G401.6 (cell line): ENCODE measurements around the gene MYH11.
"Not testable (repeated sequence)": the region's sequence is repeated elsewhere in the genome, so short reads cannot be mapped to it uniquely, and the experiment has no call there.

ENCODE experiments used
- FAIRE-seq: peaks from 2 replicates; lab custom pipeline; 2012; peaks lifted over from hg19 to GRCh38; lab: Jason Lieb, UNC

The MYH11 gene

DNA sequence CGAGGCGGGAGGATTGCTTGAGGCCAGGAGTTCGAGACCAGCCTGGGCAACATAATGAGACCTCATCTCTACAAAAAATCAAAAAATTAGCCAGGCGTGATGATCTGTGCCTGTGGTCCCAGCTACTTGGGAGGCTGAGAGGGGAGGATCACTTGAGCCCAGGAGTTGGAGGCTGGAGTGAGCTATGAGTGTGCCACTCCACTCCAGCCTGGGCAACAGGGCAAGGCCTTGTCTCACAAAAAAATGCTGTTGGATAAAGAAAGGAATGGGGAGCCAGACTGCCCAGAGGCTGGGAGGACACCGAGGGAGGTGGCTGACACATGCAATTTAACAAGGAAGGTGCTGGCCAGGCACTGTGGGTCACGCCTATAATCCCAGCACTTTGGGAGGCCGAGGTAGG is 47.5 kb downstream of the MYH11 start:
- FAIRE-seq, result not testable (repeated sequence)

DNA sequence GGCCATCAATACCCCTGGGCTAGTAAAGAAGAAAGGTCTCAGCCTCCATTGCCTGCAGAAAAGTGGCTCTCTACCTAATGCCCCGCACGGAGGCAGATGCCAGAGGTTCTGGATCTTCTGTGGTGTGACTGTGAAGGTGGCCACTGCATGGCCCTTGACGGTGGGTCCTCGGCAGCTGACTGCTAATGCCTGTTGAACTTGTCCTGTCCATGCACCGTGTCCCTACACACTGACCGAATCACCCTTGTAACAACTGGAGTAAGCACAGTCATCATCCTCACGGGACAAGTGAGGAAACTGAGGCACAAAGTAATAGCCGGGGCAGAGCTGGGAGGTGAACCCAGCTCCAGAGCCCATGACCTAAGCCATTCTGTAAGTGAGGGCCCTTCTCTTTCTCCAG is 48.8 kb downstream of the MYH11 start:
- FAIRE-seq, result no peak

DNA sequence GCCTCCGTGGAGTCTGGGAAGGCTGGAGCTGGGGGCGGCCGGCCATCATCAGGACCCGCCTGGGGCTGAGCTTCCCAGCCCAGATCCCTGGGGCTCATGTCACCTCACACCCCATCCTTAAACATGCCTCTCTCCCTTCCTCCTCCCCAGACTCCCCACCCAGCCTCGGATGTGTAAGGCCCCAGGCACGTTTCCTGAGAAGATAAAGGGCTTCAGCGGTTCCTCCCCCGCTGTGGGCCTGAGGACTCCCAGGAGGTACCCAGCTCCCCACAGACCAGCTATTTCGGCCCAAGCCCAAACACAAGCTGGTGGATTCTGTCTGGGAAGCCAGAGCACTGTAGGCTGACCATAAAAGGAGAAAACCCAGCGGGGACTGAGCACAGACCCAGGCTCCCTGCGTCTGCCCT is 49.2 kb downstream of the MYH11 start:
- FAIRE-seq, result no peak

GRCh38 chr16:15803618-15804017 is 53.2 kb downstream of the MYH11 start:
- FAIRE-seq, result no peak

- no peak for FAIRE-seq
These were observed 56.9 kb downstream of the MYH11 start for GRCh38 chr16:15799851-15800495.

- no peak for FAIRE-seq
These were observed 58.2 kb downstream of the MYH11 start for GRCh38 chr16:15798671-15799070.

DNA sequence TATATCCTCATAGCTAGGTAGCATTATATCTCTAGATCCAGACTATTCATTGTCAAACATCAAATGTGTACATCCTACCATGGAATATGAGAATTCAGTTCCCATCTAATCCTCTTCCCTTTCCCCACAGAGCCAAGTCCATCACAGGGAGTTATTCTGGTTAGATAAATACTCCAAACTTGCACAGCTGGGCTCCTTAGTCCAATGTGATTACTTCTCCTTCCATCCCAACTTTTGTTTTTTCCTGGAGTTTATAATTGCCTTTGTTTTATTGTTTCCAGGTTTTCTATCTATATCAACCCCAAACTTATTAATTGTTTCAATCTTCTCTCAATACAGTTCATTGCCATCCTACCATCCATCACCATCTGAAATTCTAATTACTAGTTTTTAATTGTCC is 59.9 kb downstream of the MYH11 start:
- no peak for FAIRE-seq

DNA sequence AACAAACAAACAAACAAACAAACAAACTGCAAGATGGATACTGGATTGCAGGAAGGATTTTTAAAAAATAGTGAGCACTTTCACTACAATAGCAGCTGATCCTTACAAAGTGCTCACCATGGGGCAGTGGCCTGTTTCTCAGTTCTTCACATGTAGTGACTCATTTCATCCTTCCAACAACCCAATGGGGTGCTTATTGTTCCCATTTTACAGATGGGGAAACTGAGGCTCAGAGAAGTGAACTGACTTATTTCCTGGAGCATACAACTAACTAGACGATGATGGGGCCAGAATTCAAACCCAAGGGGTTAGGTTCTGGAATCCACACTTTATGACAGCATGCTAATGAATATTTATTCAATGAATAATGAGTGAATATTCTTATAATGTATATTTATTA is 61.2 kb downstream of the MYH11 start:
- FAIRE-seq, result no peak

DNA sequence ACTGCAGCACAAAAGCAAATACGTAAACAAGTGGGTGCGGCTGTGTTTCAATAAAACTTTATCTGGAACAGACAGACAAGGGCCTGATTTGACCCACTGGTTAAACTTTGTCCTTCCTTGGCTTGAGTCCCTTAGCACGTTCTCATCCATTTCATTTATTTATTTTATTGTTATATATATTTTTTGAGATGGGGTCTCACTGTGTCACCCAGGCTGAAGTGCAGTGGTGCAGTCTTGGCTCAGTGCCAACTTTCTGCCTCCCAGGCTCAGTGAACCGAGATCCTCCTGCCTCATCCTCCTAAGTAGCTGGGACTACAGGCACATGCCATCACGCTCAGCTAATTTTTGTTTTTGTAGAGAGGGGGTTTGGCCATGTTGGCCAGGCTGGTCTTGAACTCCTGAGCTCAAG is 64.3 kb downstream of the MYH11 start:
- FAIRE-seq, result no peak

- no peak for FAIRE-seq
These were observed 66.4 kb downstream of the MYH11 start for GRCh38 chr16:15790458-15790857.

GRCh38 chr16:15789816-15790215 is 67.0 kb downstream of the MYH11 start:
- not testable (repeated sequence) for FAIRE-seq

DNA sequence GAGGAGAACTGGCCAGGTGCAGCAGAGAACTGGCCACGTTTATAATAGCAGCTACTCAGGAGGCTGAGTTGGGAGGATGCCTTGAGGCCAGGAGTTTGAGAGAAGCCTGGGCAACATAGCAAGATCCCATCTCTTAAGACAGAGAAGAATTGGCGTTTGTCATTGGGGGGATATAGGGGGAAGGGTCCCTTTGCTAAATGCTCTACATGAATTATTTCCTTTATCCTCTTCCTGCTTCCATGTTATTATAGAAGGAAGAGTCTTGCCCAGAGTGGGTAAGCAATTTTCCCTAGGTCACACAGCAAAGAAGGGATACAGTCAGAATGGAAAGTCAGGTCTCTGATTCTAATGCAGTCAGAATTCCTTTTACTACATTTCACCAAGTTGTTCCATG is 68.0 kb downstream of the MYH11 start:
- FAIRE-seq, result no peak

DNA sequence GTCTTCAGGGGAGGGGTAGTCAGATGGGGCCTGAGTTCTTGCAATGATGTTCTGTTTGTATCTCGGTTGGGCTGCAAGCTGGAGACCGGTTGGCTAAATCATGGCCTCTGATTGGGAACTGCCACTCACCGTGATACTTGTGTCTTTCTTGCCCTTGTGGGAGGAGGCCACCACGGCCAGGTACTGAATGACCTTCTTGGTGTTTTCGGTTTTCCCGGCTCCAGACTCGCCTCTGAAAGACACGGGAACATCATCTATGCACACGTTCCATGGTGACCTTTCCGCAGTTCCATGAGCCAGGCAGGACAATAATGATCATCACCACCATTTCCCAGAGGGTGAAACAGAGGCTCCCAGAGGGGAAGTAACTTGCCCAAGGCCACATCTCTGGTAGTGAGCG is 70.3 kb downstream of the MYH11 start:
- FAIRE-seq, result no peak

DNA sequence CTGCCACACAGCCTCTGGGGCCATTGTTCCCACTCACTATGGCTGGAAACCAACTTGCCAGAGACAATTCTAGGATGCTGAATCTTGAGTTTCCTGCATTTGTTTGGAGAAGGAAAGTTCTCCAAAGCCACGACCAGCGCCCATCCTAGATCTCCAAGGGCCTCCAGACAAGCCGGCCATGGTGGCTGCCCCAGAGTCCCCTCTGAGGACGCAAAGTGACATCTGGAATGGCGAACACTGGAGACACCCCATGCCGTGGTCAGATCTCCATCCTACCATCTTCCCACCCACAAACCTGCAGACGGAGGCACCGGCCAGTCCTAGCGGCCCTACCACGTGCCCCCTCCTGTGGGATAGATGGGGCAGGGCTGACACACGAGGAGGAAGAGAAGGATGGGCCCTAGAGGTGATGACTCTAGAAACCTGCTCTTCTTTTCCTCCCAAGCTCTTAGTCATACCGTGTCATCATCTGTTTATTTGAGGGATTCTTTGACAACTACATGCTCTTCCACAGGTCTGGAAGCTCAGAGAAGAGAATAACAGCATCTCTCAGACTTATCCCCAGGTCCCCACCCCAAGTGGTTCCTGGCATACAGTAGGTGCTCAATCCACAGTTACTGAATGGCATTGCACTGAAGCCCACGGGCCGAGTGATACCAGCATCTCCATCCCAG is 71.3 kb downstream of the MYH11 start:
- no peak for FAIRE-seq

GRCh38 chr16:15783985-15784384 is 72.8 kb downstream of the MYH11 start:
- FAIRE-seq, result no peak

DNA sequence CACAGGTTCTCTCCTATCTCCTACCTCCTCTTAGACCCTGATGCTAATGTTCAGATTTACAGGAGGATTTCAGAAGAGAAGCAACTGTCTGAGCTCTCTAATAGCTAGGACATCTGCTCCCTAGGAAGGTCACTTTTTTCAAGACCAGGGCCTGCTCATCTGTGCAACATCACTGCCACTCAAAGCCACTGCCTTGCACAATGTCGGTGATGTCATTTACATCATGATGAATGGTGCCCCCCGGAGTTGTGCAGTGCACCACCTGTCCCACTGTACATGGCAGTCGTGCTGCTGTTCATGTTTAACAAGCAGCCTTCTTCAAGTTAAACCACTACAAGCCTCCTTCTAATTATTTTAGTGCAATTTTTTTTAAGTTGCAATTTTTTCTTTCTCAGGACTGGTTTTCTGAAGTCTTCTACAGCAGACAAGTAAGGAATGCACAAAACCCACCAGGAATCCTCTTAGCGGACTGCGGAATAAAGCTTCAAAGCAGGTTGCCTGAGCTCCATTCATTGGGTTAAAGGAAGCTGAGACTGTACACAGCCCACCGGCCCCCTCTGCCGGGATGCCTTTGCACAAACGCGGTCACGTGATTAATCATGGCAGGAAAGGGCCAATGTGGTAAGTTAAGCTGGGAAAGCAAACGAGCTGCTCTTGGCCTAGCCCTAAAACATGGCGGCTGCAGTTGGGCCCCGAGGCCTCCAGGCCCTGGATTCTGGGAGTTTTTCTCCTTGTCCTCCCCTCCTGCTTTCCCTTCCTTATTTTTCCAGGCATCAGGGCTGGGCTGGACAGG is 74.1 kb downstream of the MYH11 start:
- FAIRE-seq, result no peak

DNA sequence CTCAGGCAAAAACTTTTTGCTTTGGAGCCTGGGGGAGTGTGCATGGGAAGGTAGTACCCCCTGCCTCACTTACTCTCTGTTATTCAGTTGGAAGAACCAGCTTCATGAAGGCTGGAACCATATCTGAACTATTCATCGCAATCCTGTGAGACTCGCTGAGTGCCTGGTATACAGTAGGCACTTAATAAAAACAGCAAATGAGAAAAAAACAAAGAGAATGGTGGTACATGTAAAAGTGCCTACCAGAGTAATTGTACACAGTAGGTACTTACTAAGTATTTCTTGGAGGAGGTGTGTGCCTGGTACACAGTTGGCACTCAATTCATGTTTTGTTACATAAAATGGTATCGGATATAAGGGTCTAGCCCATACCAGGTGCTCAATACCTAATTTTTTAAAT is 75.2 kb downstream of the MYH11 start:
- FAIRE-seq, result no peak

- no peak for FAIRE-seq
These were observed 76.0 kb downstream of the MYH11 start for GRCh38 chr16:15780805-15781204.

DNA sequence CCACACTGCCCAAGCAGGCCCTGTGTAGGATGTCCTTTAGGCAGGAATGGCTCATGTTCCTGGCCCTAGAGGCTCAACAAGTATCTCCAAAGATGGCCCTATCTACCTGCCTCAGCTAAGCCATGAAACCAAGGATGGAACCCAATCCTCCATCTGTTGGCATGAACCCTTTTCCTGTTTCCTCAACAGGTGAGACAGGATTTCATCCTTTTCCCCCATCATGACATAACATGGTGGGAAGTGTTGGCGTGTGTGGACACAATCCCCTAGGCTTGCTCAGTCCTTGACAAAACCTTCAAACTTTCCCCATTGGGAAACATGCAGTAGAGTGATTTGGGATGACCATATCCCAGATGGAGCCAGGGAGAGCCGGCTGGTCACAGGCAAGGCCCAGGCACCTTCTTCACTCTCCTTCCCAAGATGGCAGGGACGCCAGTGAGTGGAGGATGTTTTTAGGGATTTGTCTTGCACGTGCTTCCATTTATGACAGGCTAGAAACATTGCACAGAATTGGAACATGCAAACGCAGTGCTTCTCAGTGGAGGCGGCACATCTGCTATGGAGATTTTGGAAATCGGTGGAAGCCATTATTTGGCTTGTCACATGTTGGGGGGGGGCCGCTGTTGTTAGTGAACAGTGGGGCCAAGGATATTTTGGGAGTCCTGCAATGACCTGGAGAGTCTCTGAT is 77.0 kb downstream of the MYH11 start:
- FAIRE-seq, result no peak

- FAIRE-seq, result no peak
These were observed 77.7 kb downstream of the MYH11 start for GRCh38 chr16:15778999-15779614.

GRCh38 chr16:15778204-15778743 is 78.6 kb downstream of the MYH11 start:
- no peak for FAIRE-seq

DNA sequence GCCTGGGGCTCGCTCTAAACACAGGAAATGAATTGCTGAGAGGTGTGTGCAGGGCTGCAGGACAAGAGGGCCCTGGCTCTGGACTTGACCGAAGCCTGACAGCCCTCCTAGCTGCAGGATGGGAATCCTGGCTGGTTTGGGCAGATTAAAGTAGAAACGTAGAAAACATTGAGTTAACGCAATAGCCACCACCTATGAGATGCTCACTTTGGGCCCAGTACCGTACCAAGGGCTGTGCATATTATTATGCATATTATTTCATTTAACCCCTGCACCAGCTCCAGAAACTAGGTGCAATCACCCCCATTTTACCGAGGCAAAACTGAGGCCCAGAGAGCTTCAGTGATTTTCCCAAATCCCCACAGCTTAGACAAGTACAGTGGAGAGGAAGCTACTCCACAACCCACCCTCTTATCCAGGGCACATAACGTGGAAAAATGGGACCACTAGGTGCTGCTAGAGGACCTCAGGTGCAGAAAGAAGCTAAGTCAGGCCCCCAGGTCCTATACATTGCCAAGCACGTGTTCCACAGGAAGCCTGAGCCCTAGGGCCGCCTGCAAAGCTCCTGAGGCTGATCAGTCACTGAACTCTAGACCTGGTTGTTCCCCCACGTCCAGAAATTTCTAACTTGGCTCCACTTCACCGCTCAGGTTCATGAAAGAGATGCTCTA is 79.2 kb downstream of the MYH11 start:
- no peak for FAIRE-seq
